NCI-H2196 treated with DMSO at 0.1 percent for 48 hours (cell line): Measurements from ENCODE around the gene PTCHD1.

Experiments
- DNase-seq: peaks from one replicate; lab custom pipeline; 2025; ENCODE audit not compliant: unreplicated experiment; lab: John Stamatoyannopoulos, UW

Gene PTCHD1

GRCh38 chrX:23334848-23335599 lies at the start of gene PTCHD1:
PTCHD1 (plus strand) TSS chrX:23334849; CDS start chrX:23334876, 27 bp downstream.
- no peak for DNase-seq

- DNase-seq = no peak
Measured at GRCh38 chrX:23286731-23287130, 47.9 kb upstream of the PTCHD1 start.

GRCh38 chrX:23287191-23287725 lies 47.4 kb upstream of the PTCHD1 start:
- DNase-seq = no peak

- no peak for DNase-seq
Measured at GRCh38 chrX:23292354-23292987, 42.2 kb upstream of the PTCHD1 start.

GRCh38 chrX:23292988-23293651 lies 41.5 kb upstream of the PTCHD1 start:
- no peak for DNase-seq

- DNase-seq = no peak
Measured at GRCh38 chrX:23304881-23305280, 29.8 kb upstream of the PTCHD1 start.

GRCh38 chrX:23311731-23312130 lies 22.9 kb upstream of the PTCHD1 start:
- no peak for DNase-seq

- no peak for DNase-seq
Measured at GRCh38 chrX:23312136-23312535, 22.5 kb upstream of the PTCHD1 start.

- no peak for DNase-seq
Measured at GRCh38 chrX:23317799-23318724, 16.6 kb upstream of the PTCHD1 start.

- no peak for DNase-seq
Measured at GRCh38 chrX:23327104-23327503, 7.5 kb upstream of the PTCHD1 start.

- no peak for DNase-seq
Measured at GRCh38 chrX:23331701-23332100, 2.9 kb upstream of the PTCHD1 start.

- no peak for DNase-seq
Measured at GRCh38 chrX:23332101-23332887, 2.4 kb upstream of the PTCHD1 start.

- DNase-seq = no peak
Measured at GRCh38 chrX:23332888-23333821, 1.5 kb upstream of the PTCHD1 start.

- DNase-seq = no peak
Measured at GRCh38 chrX:23333842-23334520, 668 bp upstream of the PTCHD1 start.

- no peak for DNase-seq
Measured at GRCh38 chrX:23334521-23334847, 165 bp upstream of the PTCHD1 start.

- DNase-seq = no peak
Measured at GRCh38 chrX:23338334-23338733, 3.7 kb downstream of the PTCHD1 start.

GRCh38 chrX:23341452-23341851 lies 6.8 kb downstream of the PTCHD1 start:
- no peak for DNase-seq

- DNase-seq = no peak
Measured at GRCh38 chrX:23344238-23344903, 9.7 kb downstream of the PTCHD1 start.
